IMR-90 (cell line): ENCODE data around the gene CMSS1. TPM values are rescaled to one million over a fixed set of nuclear protein-coding genes. Genes with fewer than 3 reads are reported as not detected.

Experiments used
- ATAC-seq: fragments of 200-7000 bp; cut with Tn5 transposase; 2 replicates; pipeline ENCODE4 v1.9.1; 2020; ENCODE audit warnings: low read depth, mild to moderate bottlenecking, moderate library complexity
- BruUV-seq: library from RNA; stranded (reverse); fragments of 400-500 nt; replicated peaks from 2 replicates; lab custom pipeline; 2021; lab: Mats Ljungman, UMichigan
- CTCF ChIA-PET: fragments of 300-600 bp; formaldehyde crosslinking; extraction: SDS; loops from one replicate; lab custom pipeline; 2021; ENCODE audit warnings: antibody characterized with exemption; lab: Yijun Ruan, JAX
- POLR2A ChIA-PET: fragments of 300-600 bp; sonication (Branson Sonifier 250); formaldehyde crosslinking; loops from one replicate; lab custom pipeline; 2022; ENCODE audit warnings: antibody characterized with exemption; ENCODE audit not compliant: unreplicated experiment; lab: Charles Lee
- DNase-seq: peaks from one replicate; pipeline ENCODE4 v3.0.0; 2013
- H2AFZ ChIP-seq: replicated peaks from 2 replicates; pipeline ENCODE3; 2013; ENCODE audit warnings: low read length, mild to moderate bottlenecking; ENCODE audit not compliant: poor library complexity
- H2AK5ac ChIP-seq: 2 replicates; pipeline ENCODE4 v1.6.1; 2013; ENCODE audit warnings: low read depth, low read length, inconsistent platforms
- H2AK9ac ChIP-seq: replicated peaks from 2 replicates; pipeline ENCODE3; 2013; ENCODE audit warnings: mild to moderate bottlenecking, low read depth, low read length, moderate library complexity; ENCODE audit not compliant: poor library complexity
- H2BK120ac ChIP-seq: 2 replicates; pipeline ENCODE4 v1.6.1; 2013; ENCODE audit warnings: low read depth, low read length, inconsistent platforms
- H2BK15ac ChIP-seq: 3 replicates; pipeline ENCODE4 v1.6.1; 2013; ENCODE audit warnings: low read depth, low read length, inconsistent platforms
- H2BK20ac ChIP-seq: 2 replicates; pipeline ENCODE4 v1.6.1; 2013; ENCODE audit warnings: low read depth, mild to moderate bottlenecking, inconsistent platforms, low read length, moderate library complexity
- H2BK5ac ChIP-seq: 2 replicates; pipeline ENCODE4 v1.6.1; 2013; ENCODE audit warnings: mild to moderate bottlenecking, low read depth, low read length, inconsistent platforms; ENCODE audit not compliant: poor library complexity, severe bottlenecking
- H3K14ac ChIP-seq: replicated peaks from 2 replicates; pipeline ENCODE4 v1.6.1; 2013; ENCODE audit warnings: low read depth, low read length, inconsistent platforms
- H3K18ac ChIP-seq: 2 replicates; pipeline ENCODE4 v1.6.1; 2013; ENCODE audit warnings: low read depth, low read length, control low read depth
- H3K23ac ChIP-seq: 2 replicates; pipeline ENCODE4 v1.6.1; 2013; ENCODE audit warnings: low read depth, low read length, inconsistent platforms
- H3K27ac ChIP-seq: 2 replicates; pipeline ENCODE4 v1.5.1; 2013; ENCODE audit warnings: mild to moderate bottlenecking, control low read depth, low read length; ENCODE audit not compliant: insufficient read depth
- H3K27me3 ChIP-seq: 2 replicates; pipeline ENCODE4 v1.6.1; 2013; ENCODE audit warnings: low read length; ENCODE audit not compliant: control insufficient read depth, insufficient read depth
- H3K36me3 ChIP-seq: 2 replicates; pipeline ENCODE4 v1.6.1; 2013; ENCODE audit warnings: low read length, mixed read lengths; ENCODE audit not compliant: control insufficient read depth, insufficient read depth
- H3K4ac ChIP-seq: 2 replicates; pipeline ENCODE4 v1.6.1; 2013; ENCODE audit warnings: low read depth, low read length, inconsistent platforms
- H3K4me1 ChIP-seq: 2 replicates; pipeline ENCODE4 v1.6.1; 2013; ENCODE audit warnings: low read length, mixed read lengths; ENCODE audit not compliant: control insufficient read depth, insufficient read depth
- H3K4me2 ChIP-seq: 2 replicates; pipeline ENCODE4 v1.6.1; 2013; ENCODE audit warnings: low read depth, mild to moderate bottlenecking, control low read depth, low read length, moderate library complexity
- H3K4me3 ChIP-seq: 2 replicates; pipeline ENCODE4 v1.5.1; 2013; ENCODE audit warnings: low read depth, mild to moderate bottlenecking, control low read depth, low read length, moderate library complexity; ENCODE audit not compliant: insufficient read depth
- H3K56ac ChIP-seq: 2 replicates; pipeline ENCODE4 v1.6.1; 2013; ENCODE audit warnings: low read length, inconsistent platforms; ENCODE audit not compliant: insufficient read depth; ENCODE audit errors: extremely low read depth
- H3K79me1 ChIP-seq, 2 experiments: 2 replicates each; pipeline ENCODE4 v1.6.1; 2013; ENCODE audit warnings: low read length in 2 of 2, inconsistent platforms in 1 of 2, low read depth in 1 of 2
- H3K9ac ChIP-seq: 2 replicates; pipeline ENCODE4 v1.6.1; 2013; ENCODE audit warnings: low read depth, low read length, control low read depth
- H3K9me1 ChIP-seq: 2 replicates; pipeline ENCODE4 v1.6.1; 2013; ENCODE audit warnings: low read length, inconsistent platforms; ENCODE audit not compliant: insufficient read depth
- H3K9me3 ChIP-seq: 2 replicates; pipeline ENCODE4 v1.6.1; 2013; ENCODE audit warnings: low read length; ENCODE audit not compliant: control insufficient read depth, insufficient read depth
- H4K20me1 ChIP-seq: 2 replicates; pipeline ENCODE4 v1.6.1; 2013; ENCODE audit warnings: low read length, inconsistent platforms; ENCODE audit not compliant: insufficient read depth
- H4K5ac ChIP-seq: 2 replicates; pipeline ENCODE4 v1.6.1; 2013; ENCODE audit warnings: mild to moderate bottlenecking, low read depth, low read length, control low read depth
- H4K8ac ChIP-seq, 2 experiments: 2 replicates each; pipeline ENCODE4 v1.6.1; 2013; ENCODE audit warnings: low read depth in 2 of 2, low read length in 2 of 2, control low read depth in 1 of 2, inconsistent platforms in 1 of 2
- H4K91ac ChIP-seq: 2 replicates; pipeline ENCODE4 v1.6.1; 2013; ENCODE audit warnings: low read depth, low read length, inconsistent platforms; ENCODE audit not compliant: insufficient read depth
- BHLHE40 ChIP-seq: fragments of 150-350 bp; IDR thresholded peaks from 2 replicates; pipeline ENCODE4 v1.6.1; 2016; ENCODE audit warnings: mild to moderate bottlenecking, low read depth, low read length
- CEBPB ChIP-seq: IDR thresholded peaks from 2 replicates; pipeline ENCODE4 v1.6.1; 2012; ENCODE audit warnings: low read depth, low read length, improper control_type of control experiment
- CHD1 ChIP-seq: IDR thresholded peaks from 2 replicates; pipeline ENCODE4 v1.6.1; 2012; ENCODE audit warnings: low read depth, low read length, improper control_type of control experiment
- FOS ChIP-seq: fragments of 150-350 bp; IDR thresholded peaks from 2 replicates; pipeline ENCODE4 v1.6.1; 2016; ENCODE audit warnings: low read depth, low read length
- MAFK ChIP-seq: IDR thresholded peaks from 2 replicates; pipeline ENCODE4 v1.6.1; 2012; ENCODE audit warnings: low read depth, low read length, improper control_type of control experiment
- MAZ ChIP-seq: IDR thresholded peaks from 2 replicates; pipeline ENCODE4 v1.6.1; 2012; ENCODE audit warnings: low read depth, mild to moderate bottlenecking, low read length, improper control_type of control experiment, moderate library complexity, borderline replicate concordance
- MXI1 ChIP-seq: IDR thresholded peaks from 2 replicates; pipeline ENCODE4 v1.6.1; 2012; ENCODE audit warnings: low read depth, mild to moderate bottlenecking, low read length, moderate library complexity, borderline replicate concordance
- NFE2L2 ChIP-seq: fragments of 150-350 bp; IDR thresholded peaks from 2 replicates; pipeline ENCODE4 v1.6.1; 2016; ENCODE audit warnings: low read depth, mild to moderate bottlenecking, low read length
- POLR2A ChIP-seq: IDR thresholded peaks from 2 replicates; pipeline ENCODE4 v1.6.1; 2012; ENCODE audit warnings: mild to moderate bottlenecking, low read depth, low read length
- RAD21 ChIP-seq: IDR thresholded peaks from 2 replicates; pipeline ENCODE4 v1.6.1; 2012; ENCODE audit warnings: low read length, improper control_type of control experiment
- RCOR1 ChIP-seq: IDR thresholded peaks from 2 replicates; pipeline ENCODE4 v1.6.1; 2012; ENCODE audit warnings: mild to moderate bottlenecking, low read length, improper control_type of control experiment; ENCODE audit not compliant: insufficient replicate concordance
- RFX5 ChIP-seq: IDR thresholded peaks from 2 replicates; pipeline ENCODE4 v1.8.0; 2012; ENCODE audit warnings: low read depth, mild to moderate bottlenecking, low read length, moderate library complexity
- SMC3 ChIP-seq: fragments of 150-350 bp; IDR thresholded peaks from 2 replicates; pipeline ENCODE4 v1.6.1; 2016; ENCODE audit warnings: low read depth, mild to moderate bottlenecking, antibody characterized with exemption, low read length, moderate library complexity
- WGBS, 2 experiments: methylation state at CpG; one replicate each; pipeline versions ENCODE4 v1.1.5 to v1.1.7; 2013; ENCODE audit warnings: missing lambda C conversion rate in 2 of 2; ENCODE audit not compliant: insufficient read length in 1 of 2; ENCODE audit errors: extremely low coverage in 2 of 2; 5-methylcytosine and 5-hydroxymethylcytosine counted together
- dilution Hi-C: fragments of 300-500 bp; cut with HindIII; formaldehyde crosslinking; loops from one replicate; pipeline ENCODE4 v1.14.3; 2018; ENCODE audit warnings: low sequenced_read_pairs; ENCODE audit not compliant: unreplicated experiment
- in situ Hi-C: fragments of 300-500 bp; cut with MboI; formaldehyde crosslinking; loops from 3 replicates; pipeline ENCODE4 v1.14.3; 2019; ENCODE audit warnings: low sequenced_read_pairs, inconsistent platforms, mixed read lengths
- intact Hi-C: fragments of 100-400 bp; cut with micrococcal nuclease; formaldehyde crosslinking; loops from 2 replicates; pipeline ENCODE4 v1.10.0; 2022
- polyA plus RNA-seq, 3 experiments: library from polyadenylated mRNA; depleted of rRNA; stranded (reverse); fragments of >200 nt; gene quantifications; 2 replicates each; pipeline ENCODE4 v1.2.3, GENCODE V29; 2012; ENCODE audit warnings: low replicate concordance in 1 of 3
- total RNA-seq: library from RNA; depleted of rRNA; stranded (reverse); fragments of >200 nt; gene quantifications from 2 replicates; pipeline ENCODE4 v1.2.3, GENCODE V29; 2012
- TF ChIP-seq, protein P1 (sequence below): conservative IDR thresholded peaks from 2 replicates; pipeline ENCODE4 v1.5.1; 2012; ENCODE audit warnings: mild to moderate bottlenecking, low read depth, low read length, improper control_type of control experiment
- TF ChIP-seq, protein P2 (sequence below): fragments of 150-350 bp; IDR thresholded peaks from 2 replicates; pipeline ENCODE4 v1.6.1; 2016; ENCODE audit warnings: low read depth, mild to moderate bottlenecking, low read length, moderate library complexity, borderline replicate concordance
- TF ChIP-seq, protein P3 (sequence below): fragments of 150-350 bp; IDR thresholded peaks from 2 replicates; pipeline ENCODE4 v1.6.1; 2017; ENCODE audit warnings: mild to moderate bottlenecking, antibody characterized with exemption, low read length, low read depth

CMSS1 gene
- total and polyA plus RNA-seq, 2 of the 4 experiments (the other 2 are of a cell fraction): 12.5 to 13.6 TPM

GRCh38 chr3:100183608-100184125 is 366.0 kb downstream of the CMSS1 start:
- Histone ChIP-seq H3K9me1 (no peaks in the 10 kb centered on the region), H2BK15ac (no peak overlapping the region), H3K4me1 (peaks cover 4% of the 10 kb centered on the region), H3K18ac (no peak overlapping the region), H4K8ac (no peak overlapping the region), H3K36me3 (no peaks in the 10 kb centered on the region; the same call in 1 of the 2 replicates), H3K23ac (no peak overlapping the region), H3K9ac (no peak overlapping the region), H2AFZ (no peak overlapping the region), H3K79me1 (no peaks in the 10 kb centered on the region), H3K4ac (no peak overlapping the region), H4K91ac (no peak overlapping the region), H2AK5ac (no peak overlapping the region), H3K27ac (no peak overlapping the region), H3K4me3 (no peak overlapping the region), H2BK20ac (no peak overlapping the region), H2BK120ac (no peak overlapping the region), H4K20me1 (no peaks in the 10 kb centered on the region), H3K4me2 (no peak overlapping the region), H2BK5ac (no peak overlapping the region), H2AK9ac (no peak overlapping the region), H4K5ac (no peak overlapping the region), H3K14ac (no peak overlapping the region), H3K27me3 (no peaks in the 10 kb centered on the region; the same call in 1 of the 2 replicates), H3K56ac (no peak overlapping the region), H3K9me3 (peaks cover 7% of the 10 kb centered on the region)
- no peak for ATAC-seq
- dilution Hi-C loops (no loop called here), intact Hi-C loops (no loop called here), in situ Hi-C loops (no loop called here)
- no TSS peak for BruUV-seq
- TF ChIP-seq FOS (no peak), SMC3 (no peak), CHD1 (no peak), MXI1 (no peak), MAFK (no peak), RAD21 (no peak), RFX5 (no peak), POLR2A (no peak), BHLHE40 (no peak), NFE2L2 (no peak), RCOR1 (no peak), MAZ (no peak), CEBPB (no peak)
- TF ChIP-seq, protein P1, sequence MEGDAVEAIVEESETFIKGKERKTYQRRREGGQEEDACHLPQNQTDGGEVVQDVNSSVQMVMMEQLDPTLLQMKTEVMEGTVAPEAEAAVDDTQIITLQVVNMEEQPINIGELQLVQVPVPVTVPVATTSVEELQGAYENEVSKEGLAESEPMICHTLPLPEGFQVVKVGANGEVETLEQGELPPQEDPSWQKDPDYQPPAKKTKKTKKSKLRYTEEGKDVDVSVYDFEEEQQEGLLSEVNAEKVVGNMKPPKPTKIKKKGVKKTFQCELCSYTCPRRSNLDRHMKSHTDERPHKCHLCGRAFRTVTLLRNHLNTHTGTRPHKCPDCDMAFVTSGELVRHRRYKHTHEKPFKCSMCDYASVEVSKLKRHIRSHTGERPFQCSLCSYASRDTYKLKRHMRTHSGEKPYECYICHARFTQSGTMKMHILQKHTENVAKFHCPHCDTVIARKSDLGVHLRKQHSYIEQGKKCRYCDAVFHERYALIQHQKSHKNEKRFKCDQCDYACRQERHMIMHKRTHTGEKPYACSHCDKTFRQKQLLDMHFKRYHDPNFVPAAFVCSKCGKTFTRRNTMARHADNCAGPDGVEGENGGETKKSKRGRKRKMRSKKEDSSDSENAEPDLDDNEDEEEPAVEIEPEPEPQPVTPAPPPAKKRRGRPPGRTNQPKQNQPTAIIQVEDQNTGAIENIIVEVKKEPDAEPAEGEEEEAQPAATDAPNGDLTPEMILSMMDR: no peak
- TF ChIP-seq, protein P2, sequence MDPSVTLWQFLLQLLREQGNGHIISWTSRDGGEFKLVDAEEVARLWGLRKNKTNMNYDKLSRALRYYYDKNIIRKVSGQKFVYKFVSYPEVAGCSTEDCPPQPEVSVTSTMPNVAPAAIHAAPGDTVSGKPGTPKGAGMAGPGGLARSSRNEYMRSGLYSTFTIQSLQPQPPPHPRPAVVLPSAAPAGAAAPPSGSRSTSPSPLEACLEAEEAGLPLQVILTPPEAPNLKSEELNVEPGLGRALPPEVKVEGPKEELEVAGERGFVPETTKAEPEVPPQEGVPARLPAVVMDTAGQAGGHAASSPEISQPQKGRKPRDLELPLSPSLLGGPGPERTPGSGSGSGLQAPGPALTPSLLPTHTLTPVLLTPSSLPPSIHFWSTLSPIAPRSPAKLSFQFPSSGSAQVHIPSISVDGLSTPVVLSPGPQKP: no peak
- TF ChIP-seq, protein P3, sequence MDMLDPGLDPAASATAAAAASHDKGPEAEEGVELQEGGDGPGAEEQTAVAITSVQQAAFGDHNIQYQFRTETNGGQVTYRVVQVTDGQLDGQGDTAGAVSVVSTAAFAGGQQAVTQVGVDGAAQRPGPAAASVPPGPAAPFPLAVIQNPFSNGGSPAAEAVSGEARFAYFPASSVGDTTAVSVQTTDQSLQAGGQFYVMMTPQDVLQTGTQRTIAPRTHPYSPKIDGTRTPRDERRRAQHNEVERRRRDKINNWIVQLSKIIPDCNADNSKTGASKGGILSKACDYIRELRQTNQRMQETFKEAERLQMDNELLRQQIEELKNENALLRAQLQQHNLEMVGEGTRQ: no peak
- ChIA-PET POLR2A (no interaction called here), CTCF (interaction anchor here (1.0 kb wide), 1 partner anchor 80 kb away, joined by 4 read pairs; no protein-coding TSS in a partner anchor)
- WGBS, 2 experiments: no CpG with 5 or more reads among the region's 1 CpG
- DNase-seq: no peak
